SK-N-SH (cell line): ENCODE data around the gene APOF. TPM values are rescaled to one million over a fixed set of nuclear protein-coding genes. Genes with fewer than 3 reads are reported as not detected.

Experiments
- CTCF ChIA-PET: fragments of 300-600, 350-600 bp; formaldehyde crosslinking; extraction: SDS; loops from one replicate; lab custom pipeline; 2021; lab: Yijun Ruan, JAX
- POLR2A ChIA-PET: fragments of 350-600 bp; sonication (Branson Sonifier 250); formaldehyde crosslinking; extraction: SDS; loops from one replicate; lab custom pipeline; 2020; ENCODE audit warnings: antibody characterized with exemption, inconsistent platforms; lab: Yijun Ruan, JAX
- DNase-seq: peaks from one replicate; pipeline ENCODE4 v3.0.0; 2012
- H2AFZ ChIP-seq: fragments of 200-600 bp; sonication (generic); 2 replicates; pipeline ENCODE4 v1.8.1; 2016; ENCODE audit warnings: antibody characterized with exemption, mild to moderate bottlenecking, low read depth
- H3F3A ChIP-seq: fragments of 200-600 bp; sonication (generic); replicated peaks from 2 replicates; pipeline ENCODE3; 2016; ENCODE audit warnings: antibody characterized with exemption, mild to moderate bottlenecking; ENCODE audit not compliant: insufficient read depth
- H3K27ac ChIP-seq, 2 experiments: fragments of 200-500 bp in 1 of 2; fragments of 200-600 bp in 1 of 2; sonication (Bioruptor generic) in 1 of 2; sonication (generic), shearing (Covaris generic) in 1 of 2; 2 replicates each; pipeline versions ENCODE4 v1.5.1 to v1.6.1; 2014 to 2016; ENCODE audit warnings: low read depth in 2 of 2, inconsistent platforms in 1 of 2, low read length in 1 of 2, mild to moderate bottlenecking in 1 of 2, mixed read lengths in 1 of 2
- H3K27me3 ChIP-seq: fragments of 200-600 bp; sonication (generic), shearing (Covaris generic); 2 replicates; pipeline ENCODE4 v1.6.1; 2016; ENCODE audit warnings: mixed run types; ENCODE audit not compliant: insufficient read depth
- H3K36me3 ChIP-seq, 2 experiments: fragments of 200-500 bp in 1 of 2; fragments of 200-600 bp in 1 of 2; sonication (Bioruptor generic) in 1 of 2; sonication (generic) in 1 of 2; replicated peaks in 1 of 2; 2 replicates each; pipeline versions ENCODE3 to v1.5.1; 2014 to 2016; ENCODE audit warnings: low read length in 1 of 2, mild to moderate bottlenecking in 1 of 2; ENCODE audit not compliant: insufficient read depth in 2 of 2, control insufficient read depth in 1 of 2
- H3K4me1 ChIP-seq, 2 experiments: fragments of 200-500 bp in 1 of 2; fragments of 200-600 bp in 1 of 2; sonication (Bioruptor generic) in 1 of 2; sonication (generic), shearing (Covaris generic) in 1 of 2; 2 replicates each; pipeline versions ENCODE4 v1.5.1 to v1.6.1; 2014 to 2016; ENCODE audit warnings: low read depth in 1 of 2, low read length in 1 of 2, mixed run types in 1 of 2; ENCODE audit not compliant: insufficient read depth in 2 of 2, control insufficient read depth in 1 of 2
- H3K4me2 ChIP-seq: fragments of 200-600 bp; sonication (generic), shearing (Covaris generic); 2 replicates; pipeline ENCODE4 v1.6.1; 2017; ENCODE audit warnings: mixed run types
- H3K4me3 ChIP-seq, 2 experiments: fragments of 200-500 bp in 1 of 2; fragments of 200-600 bp in 1 of 2; sonication (Bioruptor generic) in 1 of 2; sonication (generic), shearing (Covaris generic) in 1 of 2; 2 replicates each; pipeline versions ENCODE4 v1.5.1 to v1.8.1; 2014 to 2016; ENCODE audit warnings: low read depth in 2 of 2, inconsistent platforms in 1 of 2, low read length in 1 of 2, mild to moderate bottlenecking in 1 of 2, mixed read lengths in 1 of 2, moderate library complexity in 1 of 2
- H3K79me2 ChIP-seq: fragments of 200-600 bp; sonication (generic); 2 replicates; pipeline ENCODE4 v1.8.1; 2017; ENCODE audit warnings: mild to moderate bottlenecking; ENCODE audit not compliant: insufficient read depth
- H3K9ac ChIP-seq: fragments of 200-600 bp; sonication (generic); 2 replicates; pipeline ENCODE4 v1.6.1; 2017; ENCODE audit warnings: mixed run types
- H3K9me2 ChIP-seq: fragments of 200-600 bp; sonication (generic); 2 replicates; pipeline ENCODE4 v1.6.1; 2017; ENCODE audit warnings: mixed run types
- H3K9me3 ChIP-seq: fragments of 200-600 bp; sonication (generic); 2 replicates; pipeline ENCODE4 v1.6.1; 2017; ENCODE audit warnings: mixed run types, mild to moderate bottlenecking, moderate library complexity
- H4K20me1 ChIP-seq: fragments of 200-600 bp; sonication (generic); 2 replicates; pipeline ENCODE4 v1.6.1; 2017; ENCODE audit warnings: mild to moderate bottlenecking, mixed run types; ENCODE audit not compliant: insufficient read depth
- CHD2 ChIP-seq: fragments of 150-350 bp; IDR thresholded peaks from 2 replicates; pipeline ENCODE4 v1.6.1; 2018; ENCODE audit warnings: low read length; ENCODE audit not compliant: partially characterized antibody
- CTCF ChIP-seq: fragments of 200-600 bp; sonication (generic); IDR thresholded peaks from 2 replicates; pipeline ENCODE4 v1.6.1; 2017; ENCODE audit warnings: antibody characterized with exemption, mild to moderate bottlenecking, moderate library complexity
- EP300 ChIP-seq, 2 experiments: IDR thresholded peaks; 2 replicates each; pipeline versions ENCODE4 v1.4.0 to v1.6.1; 2012; ENCODE audit warnings: borderline replicate concordance in 1 of 2, low read depth in 1 of 2, low read length in 1 of 2
- FOSL2 ChIP-seq: IDR thresholded peaks from 2 replicates; pipeline ENCODE4 v1.4.0; 2012; ENCODE audit warnings: low read depth, mild to moderate bottlenecking, moderate library complexity, borderline replicate concordance
- IRF3 ChIP-seq: fragments of 150-350 bp; IDR thresholded peaks from 2 replicates; pipeline ENCODE4 v1.6.1; 2016; ENCODE audit warnings: mild to moderate bottlenecking, low read depth, low read length
- MEF2A ChIP-seq: IDR thresholded peaks from 2 replicates; pipeline ENCODE4 v1.4.0; 2012; ENCODE audit warnings: low read depth, borderline replicate concordance
- RFX5 ChIP-seq: IDR thresholded peaks from 2 replicates; pipeline ENCODE4 v1.6.1; 2012; ENCODE audit warnings: mild to moderate bottlenecking, improper control_type of control experiment, low read length
- SIN3A ChIP-seq: IDR thresholded peaks from 2 replicates; pipeline ENCODE4 v1.6.1; 2012; ENCODE audit warnings: low read depth, mild to moderate bottlenecking, low read length, moderate library complexity, borderline replicate concordance
- SMC3 ChIP-seq: IDR thresholded peaks from 2 replicates; pipeline ENCODE4 v1.6.1; 2012; ENCODE audit warnings: low read depth, low read length, improper control_type of control experiment
- TAF1 ChIP-seq: IDR thresholded peaks from 2 replicates; pipeline ENCODE4 v1.6.1; 2012; ENCODE audit warnings: low read depth, mild to moderate bottlenecking, low read length, moderate library complexity, borderline replicate concordance
- TCF12 ChIP-seq: IDR thresholded peaks from 2 replicates; pipeline ENCODE4 v1.4.0; 2012
- TEAD4 ChIP-seq: IDR thresholded peaks from 2 replicates; pipeline ENCODE4 v1.4.0; 2012; ENCODE audit warnings: mild to moderate bottlenecking, borderline replicate concordance; ENCODE audit not compliant: insufficient read depth
- USF2 ChIP-seq: fragments of 150-350 bp; IDR thresholded peaks from 2 replicates; pipeline ENCODE4 v1.6.1; 2017; ENCODE audit warnings: antibody characterized with exemption, low read length, low read depth, borderline replicate concordance
- WGBS: methylation state at CpG from one replicate; pipeline ENCODE4 v1.1.6; 2017; ENCODE audit warnings: low lambda C conversion rate; 5-methylcytosine and 5-hydroxymethylcytosine counted together
- polyA plus RNA-seq, 3 experiments: library from polyadenylated mRNA; depleted of rRNA; stranded (reverse); fragments of >200 nt; gene quantifications; 2 replicates each; pipeline ENCODE4 v1.2.3, GENCODE V29; 2012

The APOF gene
- polyA plus RNA-seq, 1 of the 3 experiments (the other 2 are of a cell fraction): not detected

- no peak for TF ChIP-seq USF2
- no peak for TF ChIP-seq TAF1
- no peak for TF ChIP-seq FOSL2
- no peak for TF ChIP-seq EP300 (IDR thresholded peaks at IDR 0.05; ENCODE audit: borderline replicate concordance in 1 of 2, low read depth in 1 of 2, low read length in 1 of 2)
- no peak for TF ChIP-seq CHD2
- no peak for TF ChIP-seq SIN3A
- no peak for TF ChIP-seq TEAD4
- TF ChIP-seq TCF12: no peak
- TF ChIP-seq CTCF: no peak
Observed at GRCh38 chr12:56332512-56333196, 30.0 kb downstream of the APOF start (continued).

GRCh38 chr12:56330936-56331490 is 31.6 kb downstream of the APOF start:
- CTCF ChIA-PET: interaction anchor here (0.9 kb wide), 1 partner anchor 133 kb away, joined by 4 read pairs; no protein-coding TSS in a partner anchor
- Histone ChIP-seq H3K4me3 (no peak overlapping the region), H3K4me2 (no peak overlapping the region), H3K27ac (no peak overlapping the region), H3K4me1 (peaks cover 4 to 8% of the 10 kb centered on the region in 2 experiments; a peak in 1 of 4 replicates), H4K20me1 (no peaks in the 10 kb centered on the region), H3K9me3 (no peaks in the 10 kb centered on the region), H3K9me2 (no peaks in the 10 kb centered on the region), H3K36me3 (peaks cover 0 to 15% of the 10 kb centered on the region in 2 experiments), H2AFZ (no peak overlapping the region), H3K9ac (no peak overlapping the region), H3K27me3 (no peaks in the 10 kb centered on the region), H3K79me2 (peaks cover 4% of the 10 kb centered on the region; the same call in 1 of the 2 replicates), H3F3A (peaks cover 5% of the 10 kb centered on the region)
- TF ChIP-seq FOSL2 (no peak), MEF2A (no peak), RFX5 (no peak), IRF3 (no peak), SMC3 (no peak)
- POLR2A ChIA-PET: no interaction called here
- 91% methylated on average over 7 of the region's 7 CpGs for WGBS
- DNase-seq: no peak
